ENCODE measurements around the gene ZFYVE26. TPM values are rescaled to one million over a fixed set of nuclear protein-coding genes. Genes with fewer than 3 reads are reported as not detected.

Gene ZFYVE26
- total RNA-seq, 1 donor from 2014 or later, result 19.3 TPM

- Histone ChIP-seq H3K27ac (no peak overlapping the region), H3K27me3 (no peaks in the 10 kb centered on the region), H3K36me3 (no peaks in the 10 kb centered on the region), H3K4me1 (no peaks in the 10 kb centered on the region), H3K4me3 (no peak overlapping the region), H3K9me3 (no peaks in the 10 kb centered on the region)
- DNase-seq (ENCODE audit: low spot score in 2 of 2), result no peak
- TF ChIP-seq CTCF (IDR thresholded peaks at IDR 0.05), result no peak
- intact Hi-C loops (cut with DNase I), result no loop called here
Measured at GRCh38 chr14:67853715-67854114, 37.3 kb upstream of the ZFYVE26 start.

GRCh38 chr14:67852926-67853604 lies 36.7 kb upstream of the ZFYVE26 start:
- no peak for TF ChIP-seq CTCF (IDR thresholded peaks at IDR 0.05)
- no peak overlapping the region for H3K27ac ChIP-seq
- H3K36me3 ChIP-seq, result no peaks in the 10 kb centered on the region
- no peaks in the 10 kb centered on the region for H3K27me3 ChIP-seq
- H3K4me3 ChIP-seq, result no peak overlapping the region
- DNase-seq (ENCODE audit: low spot score in 2 of 2), result no peak
- no peaks in the 10 kb centered on the region for H3K9me3 ChIP-seq
- intact Hi-C loops (cut with DNase I), result no loop called here
- H3K4me1 ChIP-seq, result no peaks in the 10 kb centered on the region

GRCh38 chr14:67851785-67852410 lies 35.5 kb upstream of the ZFYVE26 start:
- H3K4me3 ChIP-seq, result no peak overlapping the region
- H3K27me3 ChIP-seq, result no peaks in the 10 kb centered on the region
- intact Hi-C loops (cut with DNase I), result no loop called here
- DNase-seq (ENCODE audit: low spot score in 2 of 2), result no peak
- H3K9me3 ChIP-seq, result no peaks in the 10 kb centered on the region
- no peaks in the 10 kb centered on the region for H3K4me1 ChIP-seq
- no peak for TF ChIP-seq CTCF (IDR thresholded peaks at IDR 0.05)
- no peak overlapping the region for H3K27ac ChIP-seq
- H3K36me3 ChIP-seq, result no peaks in the 10 kb centered on the region

GRCh38 chr14:67850066-67850830 lies 33.9 kb upstream of the ZFYVE26 start:
- Histone ChIP-seq H3K4me1 (no peaks in the 10 kb centered on the region), H3K4me3 (no peak overlapping the region), H3K36me3 (no peaks in the 10 kb centered on the region), H3K27ac (no peak overlapping the region), H3K27me3 (no peaks in the 10 kb centered on the region), H3K9me3 (peaks cover 0 to 3% of the 10 kb centered on the region in 2 donors)
- intact Hi-C loops (cut with DNase I), result no loop called here
- no peak for TF ChIP-seq CTCF (IDR thresholded peaks at IDR 0.05)
- DNase-seq (ENCODE audit: low spot score in 2 of 2), result no peak

- intact Hi-C loops (cut with DNase I), result no loop called here
- H3K4me1 ChIP-seq, result no peaks in the 10 kb centered on the region
- DNase-seq (ENCODE audit: low spot score in 2 of 2), result no peak
- no peaks in the 10 kb centered on the region for H3K36me3 ChIP-seq
- H3K9me3 ChIP-seq, result peaks cover 0 to 6% of the 10 kb centered on the region in 2 donors
- no peaks in the 10 kb centered on the region for H3K27me3 ChIP-seq
- H3K27ac ChIP-seq, result no peak overlapping the region
- TF ChIP-seq CTCF (IDR thresholded peaks at IDR 0.05), result no peak
- H3K4me3 ChIP-seq, result no peak overlapping the region
Measured at GRCh38 chr14:67846029-67846610, 29.7 kb upstream of the ZFYVE26 start.
